Measurements from ENCODE around the gene RERG. TPM values are rescaled to one million over a fixed set of nuclear protein-coding genes. Genes with fewer than 3 reads are reported as not detected.

The RERG gene
- total RNA-seq, 2 donors from 2014 or later: 9.9 to 12.4 TPM

DNA sequence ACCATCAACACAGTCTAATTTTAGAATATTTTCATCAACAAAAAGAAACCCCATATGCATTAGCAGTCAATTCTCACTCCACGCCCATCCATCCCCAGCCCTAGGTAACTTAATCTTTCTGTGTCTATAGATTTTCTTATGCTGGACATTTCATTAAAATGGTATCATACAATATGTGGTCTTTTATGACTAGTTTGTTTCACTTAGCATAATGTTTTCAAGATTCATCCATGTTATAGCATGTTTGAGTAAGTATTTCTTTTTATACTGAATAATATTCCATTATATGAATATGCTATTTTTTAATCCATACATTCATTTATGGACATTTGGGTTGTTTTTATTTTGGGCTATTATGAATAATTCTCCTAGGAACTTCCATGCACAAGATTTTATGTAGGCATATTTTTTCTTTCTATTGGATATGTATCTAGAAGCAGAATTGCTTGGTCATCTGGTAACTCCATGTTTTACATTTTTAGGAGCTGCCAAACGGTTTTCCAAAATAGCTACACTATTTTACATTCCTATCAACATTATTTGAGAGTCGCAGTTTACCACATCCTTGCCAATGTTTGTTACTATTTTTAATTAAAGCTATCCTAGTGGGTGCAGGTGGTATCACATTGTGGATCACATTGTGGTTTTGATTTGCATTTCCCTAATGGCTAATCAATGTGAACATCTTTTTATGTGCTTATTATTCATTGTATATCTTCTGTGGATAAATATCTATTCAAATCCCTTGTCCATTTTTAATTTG is 49.0 kb downstream of the RERG start:
- Histone ChIP-seq H3K27me3 (no peaks in the 10 kb centered on the region), H3K27ac (no peak overlapping the region), H3K9me3 (peaks cover 0 to 9% of the 10 kb centered on the region in 2 donors), H3K4me1 (peaks cover 0 to 9% of the 10 kb centered on the region in 2 donors), H3K36me3 (no peaks in the 10 kb centered on the region), H3K4me3 (no peak overlapping the region)
- DNase-seq (ENCODE audit: low spot score): no peak
- TF ChIP-seq, protein P1, sequence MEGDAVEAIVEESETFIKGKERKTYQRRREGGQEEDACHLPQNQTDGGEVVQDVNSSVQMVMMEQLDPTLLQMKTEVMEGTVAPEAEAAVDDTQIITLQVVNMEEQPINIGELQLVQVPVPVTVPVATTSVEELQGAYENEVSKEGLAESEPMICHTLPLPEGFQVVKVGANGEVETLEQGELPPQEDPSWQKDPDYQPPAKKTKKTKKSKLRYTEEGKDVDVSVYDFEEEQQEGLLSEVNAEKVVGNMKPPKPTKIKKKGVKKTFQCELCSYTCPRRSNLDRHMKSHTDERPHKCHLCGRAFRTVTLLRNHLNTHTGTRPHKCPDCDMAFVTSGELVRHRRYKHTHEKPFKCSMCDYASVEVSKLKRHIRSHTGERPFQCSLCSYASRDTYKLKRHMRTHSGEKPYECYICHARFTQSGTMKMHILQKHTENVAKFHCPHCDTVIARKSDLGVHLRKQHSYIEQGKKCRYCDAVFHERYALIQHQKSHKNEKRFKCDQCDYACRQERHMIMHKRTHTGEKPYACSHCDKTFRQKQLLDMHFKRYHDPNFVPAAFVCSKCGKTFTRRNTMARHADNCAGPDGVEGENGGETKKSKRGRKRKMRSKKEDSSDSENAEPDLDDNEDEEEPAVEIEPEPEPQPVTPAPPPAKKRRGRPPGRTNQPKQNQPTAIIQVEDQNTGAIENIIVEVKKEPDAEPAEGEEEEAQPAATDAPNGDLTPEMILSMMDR (IDR thresholded peaks at IDR 0.05): no peak

DNA sequence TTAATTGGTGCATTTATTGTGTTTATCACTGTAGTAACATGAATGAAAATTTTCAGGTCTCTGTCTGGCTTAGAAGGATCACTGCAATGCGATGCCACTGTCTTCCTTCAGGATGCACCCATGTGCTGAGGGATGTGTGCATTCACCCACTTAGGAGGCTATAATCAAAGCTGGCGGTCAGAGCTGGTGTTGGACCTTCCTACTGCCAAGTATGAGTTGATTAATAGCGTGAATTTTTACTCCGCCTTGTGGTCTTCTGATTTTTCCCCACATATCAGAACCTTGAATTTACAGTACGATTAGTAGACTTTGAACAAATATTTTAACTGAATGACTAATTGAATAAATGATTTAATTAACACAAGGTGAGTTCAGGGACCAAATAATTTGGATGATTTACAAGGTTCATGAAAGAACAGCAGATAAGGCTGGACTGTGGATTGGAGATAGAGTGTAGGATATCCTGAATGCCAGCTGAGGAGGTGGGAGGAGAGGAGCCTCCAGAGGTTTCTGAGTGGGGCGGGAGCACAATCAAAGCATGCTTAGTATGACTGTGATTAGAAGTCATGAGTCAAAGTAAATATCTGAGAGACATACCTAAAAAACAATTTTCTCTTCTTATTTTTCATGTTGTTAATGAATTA is 50.1 kb downstream of the RERG start:
- TF ChIP-seq, protein P1 (IDR thresholded peaks at IDR 0.05): no peak
- Histone ChIP-seq H3K9me3 (peaks cover 0 to 9% of the 10 kb centered on the region in 2 donors), H3K4me1 (peaks cover 0 to 9% of the 10 kb centered on the region in 2 donors), H3K27me3 (no peaks in the 10 kb centered on the region), H3K27ac (no peak overlapping the region), H3K36me3 (no peaks in the 10 kb centered on the region), H3K4me3 (no peak overlapping the region)
- no peak for DNase-seq (ENCODE audit: low spot score)

DNA sequence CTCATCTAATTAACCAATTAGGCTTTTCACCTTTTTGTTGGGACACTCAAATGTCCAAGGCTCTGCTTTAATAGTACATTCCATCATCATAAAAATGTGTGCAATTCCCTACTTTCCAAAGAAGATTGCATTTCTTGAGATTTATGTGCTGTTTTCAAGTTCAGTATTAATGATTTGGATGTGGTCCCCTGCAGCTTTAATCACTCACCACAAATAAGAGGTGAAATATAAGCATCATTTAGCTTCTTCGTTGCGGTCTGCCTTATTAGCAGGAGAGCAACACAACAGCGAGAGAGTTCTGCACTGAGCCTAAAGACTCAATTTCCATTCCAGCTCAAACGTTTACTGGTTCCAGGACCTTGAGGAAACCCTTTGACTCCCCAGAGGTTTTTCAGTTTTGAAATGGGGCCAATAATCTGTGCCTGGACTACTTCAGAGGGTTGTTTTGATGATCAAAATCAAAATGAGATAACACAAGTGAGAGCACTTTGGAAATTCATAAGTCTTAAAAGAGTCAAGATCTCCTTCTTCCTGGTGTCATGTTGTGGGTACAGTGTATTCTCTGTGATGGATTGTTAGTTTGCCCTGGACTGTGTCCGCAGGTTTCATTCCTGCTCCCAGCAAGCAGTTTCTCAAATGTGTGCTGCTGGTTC is 53.1 kb downstream of the RERG start:
- no peak for DNase-seq (ENCODE audit: low spot score)
- Histone ChIP-seq H3K27me3 (no peaks in the 10 kb centered on the region), H3K4me3 (no peak overlapping the region), H3K4me1 (peaks cover 0 to 23% of the 10 kb centered on the region in 2 donors), H3K9me3 (peaks cover 0 to 5% of the 10 kb centered on the region in 2 donors), H3K36me3 (no peaks in the 10 kb centered on the region), H3K27ac (peak overlapping the region in 1 of 2 donors; percentile 19)
- TF ChIP-seq, protein P1 (IDR thresholded peaks at IDR 0.05): no peak

DNA sequence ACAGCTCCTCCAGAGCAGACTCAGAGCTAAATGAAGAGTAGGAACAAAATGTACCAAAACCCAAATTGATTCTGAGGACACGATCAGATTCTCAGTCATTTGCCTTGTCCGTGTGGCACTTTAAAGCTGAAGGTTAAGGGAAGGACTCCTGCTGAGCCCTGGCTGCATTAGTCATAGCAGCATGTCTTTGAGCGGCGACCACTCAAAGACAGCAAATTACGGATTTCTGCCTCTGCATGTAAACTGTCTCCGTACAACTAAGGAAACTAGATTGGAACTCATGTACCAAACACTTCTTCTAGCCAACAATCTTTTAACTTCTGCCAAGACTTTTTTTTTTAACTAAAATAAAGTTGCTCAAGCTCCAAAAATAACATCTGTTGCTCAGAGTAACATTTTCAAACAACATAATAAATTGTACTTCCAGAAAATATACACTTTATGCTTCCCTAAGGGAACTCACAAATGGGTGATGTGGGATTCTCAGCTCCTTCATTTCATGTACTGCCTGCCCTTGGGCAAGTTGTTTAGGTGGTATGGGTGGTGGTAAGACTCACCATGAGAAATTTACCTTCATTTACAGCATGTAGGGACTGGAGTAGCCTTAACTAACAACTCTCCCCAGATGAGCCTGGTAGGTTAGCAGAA is 56.1 kb downstream of the RERG start:
- no peak overlapping the region for H3K4me3 ChIP-seq
- no peaks in the 10 kb centered on the region for H3K36me3 ChIP-seq
- H3K9me3 ChIP-seq: no peaks in the 10 kb centered on the region
- no peaks in the 10 kb centered on the region for H3K27me3 ChIP-seq
- peaks cover 0 to 23% of the 10 kb centered on the region in 2 donors for H3K4me1 ChIP-seq
- TF ChIP-seq, protein P1 (IDR thresholded peaks at IDR 0.05): no peak
- peak overlapping the region; percentile 67 to 78 for H3K27ac ChIP-seq
- no peak for DNase-seq (ENCODE audit: low spot score)

DNA sequence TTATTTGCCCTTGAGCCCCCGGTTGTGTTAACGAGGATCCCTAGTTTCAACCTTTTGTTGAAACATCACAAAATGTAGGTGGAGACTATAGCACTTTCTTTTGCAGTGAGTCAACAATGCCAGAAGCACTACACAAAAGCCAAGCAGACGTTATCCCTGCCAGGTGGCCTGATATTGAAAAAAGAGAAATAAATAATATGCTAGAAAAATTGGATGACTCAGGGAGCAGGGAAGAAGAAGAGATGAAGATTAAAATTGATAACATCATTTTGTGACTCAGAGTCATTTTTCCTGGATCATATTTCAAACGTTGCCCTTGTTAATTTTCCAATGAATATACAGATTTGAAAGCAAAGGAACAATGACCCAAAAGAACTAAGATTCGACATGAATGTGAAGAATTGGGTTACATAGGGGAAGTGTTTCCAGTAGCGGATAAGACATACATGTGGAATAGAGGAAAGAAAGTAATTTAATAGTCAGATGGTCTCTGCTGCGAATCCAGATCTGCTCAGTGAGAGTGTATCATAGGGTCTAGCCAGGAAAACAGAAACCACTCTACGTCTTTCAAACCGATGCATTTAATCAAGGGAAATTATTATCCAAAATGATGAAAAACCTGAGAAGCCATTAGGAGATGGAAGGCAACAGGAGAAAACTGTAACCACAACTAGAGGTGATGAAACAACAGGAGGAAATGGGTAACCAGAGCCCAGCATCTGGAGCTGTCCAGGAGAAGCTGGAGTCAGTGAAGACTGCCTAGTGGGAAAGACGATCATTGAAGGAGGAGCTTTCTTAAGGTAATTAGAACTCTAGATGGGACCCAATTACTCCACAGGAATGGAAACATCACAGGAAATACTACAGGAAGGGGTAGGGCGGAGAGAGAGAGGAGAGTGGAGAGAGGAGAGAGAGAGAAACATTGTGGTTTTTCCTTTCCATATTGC is 57.9 kb downstream of the RERG start:
- no peak for DNase-seq (ENCODE audit: low spot score)
- no peak overlapping the region for H3K4me3 ChIP-seq
- no peaks in the 10 kb centered on the region for H3K27me3 ChIP-seq
- H3K36me3 ChIP-seq: no peaks in the 10 kb centered on the region
- TF ChIP-seq, protein P1 (IDR thresholded peaks at IDR 0.05): no peak
- H3K4me1 ChIP-seq: peaks cover 0 to 19% of the 10 kb centered on the region in 2 donors
- no peaks in the 10 kb centered on the region for H3K9me3 ChIP-seq
- H3K27ac ChIP-seq: peak overlapping the region; percentile 67 to 78

All from right atrium auricular region (tissue), 2 donors.